HepG2 (cell line): ENCODE data around the gene MSANTD1. TPM values are rescaled to one million over a fixed set of nuclear protein-coding genes. Genes with fewer than 3 reads are reported as not detected.

Source experiments
- AGO2 ChIP-seq: fragments of 200-400 bp; formaldehyde crosslinking; optimal IDR thresholded peaks from 2 replicates; pipeline ENCODE3; 2017; ENCODE audit warnings: mild to moderate bottlenecking, low read depth, low read length, moderate library complexity
- ARID4A ChIP-seq: sonication (generic); formaldehyde crosslinking; IDR thresholded peaks from 2 replicates; pipeline ENCODE4 v1.5.0; 2020; ENCODE audit warnings: mild to moderate bottlenecking, missing genetic modification reagents, borderline replicate concordance
- ARID5B ChIP-seq: IDR thresholded peaks from 2 replicates; pipeline ENCODE4 v1.4.0; 2020; ENCODE audit warnings: mild to moderate bottlenecking, missing genetic modification reagents
- ATF4 ChIP-seq, 2 experiments: fragments of 450-650 bp in 1 of 2; sonication (generic) in 1 of 2; formaldehyde crosslinking; IDR thresholded peaks; 2 replicates each; pipeline versions ENCODE4 v1.5.0 to v1.8.0; 2020 to 2022; ENCODE audit warnings: mild to moderate bottlenecking in 1 of 2, missing genetic modification reagents in 1 of 2
- FOXA3 ChIP-seq: IDR thresholded peaks from 2 replicates; pipeline ENCODE4 v1.6.1; 2016; ENCODE audit warnings: missing genetic modification reagents, missing compliant biosample characterization
- RBFOX2 ChIP-seq: fragments of 200-400 bp; formaldehyde crosslinking; IDR thresholded peaks from 2 replicates; pipeline ENCODE4 v1.6.1; 2017; ENCODE audit warnings: low read depth, mild to moderate bottlenecking, low read length
- SP4 ChIP-seq: sonication (generic); formaldehyde crosslinking; IDR thresholded peaks from 2 replicates; pipeline ENCODE4 v1.8.1; 2023; ENCODE audit warnings: mild to moderate bottlenecking, missing genetic modification reagents
- polyA plus RNA-seq, 8 experiments: library from polyadenylated mRNA; depleted of rRNA in 3 of 8; stranded (reverse) in 7 of 8; unstranded in 1 of 8; fragments of >200 nt; fragmentation: Illumina TruSeq in 4 of 8; extraction: Trizol in 4 of 8; gene quantifications; 2 replicates each; pipeline versions ENCODE4 v1.2.1 to v1.2.3, GENCODE V29; 2011 to 2016; ENCODE audit warnings: low read depth in 4 of 8, missing spikeins in 1 of 8, mixed read lengths in 1 of 8; ENCODE audit not compliant: insufficient read depth in 1 of 8
- total RNA-seq, 5 experiments: library from RNA; depleted of rRNA; stranded (reverse); fragments of >200 nt; fragmentation: Illumina TruSeq; extraction: Trizol; gene quantifications; 2 replicates each; pipeline ENCODE4 v1.2.3, GENCODE V29; 2016; ENCODE audit warnings: low read depth in 1 of 5
- TF ChIP-seq, protein P1 (sequence below): sonication (generic); formaldehyde crosslinking; conservative IDR thresholded peaks from 2 replicates; pipeline ENCODE4 v1.8.1; 2023; ENCODE audit warnings: missing genetic modification reagents
- TF ChIP-seq, protein P2 (sequence below): sonication (generic); formaldehyde crosslinking; IDR thresholded peaks from 2 replicates; pipeline ENCODE4 v1.4.0; 2020; ENCODE audit warnings: missing genetic modification reagents
- TF ChIP-seq, protein P3 (sequence below): sonication (generic); formaldehyde crosslinking; conservative IDR thresholded peaks from 2 replicates; pipeline ENCODE4 v1.5.0; 2020; ENCODE audit warnings: missing genetic modification reagents
- TF ChIP-seq, protein P4 (sequence below): sonication (generic); formaldehyde crosslinking; IDR thresholded peaks from 2 replicates; pipeline ENCODE4 v1.5.1; 2020; ENCODE audit warnings: missing genetic modification reagents, mild to moderate bottlenecking, borderline replicate concordance

Gene MSANTD1
- total and polyA plus RNA-seq, 2 of the 13 experiments (the other 11 are each of a cell fraction or from before 2014, with no cell fraction given): 0.22 to 0.40 TPM

DNA sequence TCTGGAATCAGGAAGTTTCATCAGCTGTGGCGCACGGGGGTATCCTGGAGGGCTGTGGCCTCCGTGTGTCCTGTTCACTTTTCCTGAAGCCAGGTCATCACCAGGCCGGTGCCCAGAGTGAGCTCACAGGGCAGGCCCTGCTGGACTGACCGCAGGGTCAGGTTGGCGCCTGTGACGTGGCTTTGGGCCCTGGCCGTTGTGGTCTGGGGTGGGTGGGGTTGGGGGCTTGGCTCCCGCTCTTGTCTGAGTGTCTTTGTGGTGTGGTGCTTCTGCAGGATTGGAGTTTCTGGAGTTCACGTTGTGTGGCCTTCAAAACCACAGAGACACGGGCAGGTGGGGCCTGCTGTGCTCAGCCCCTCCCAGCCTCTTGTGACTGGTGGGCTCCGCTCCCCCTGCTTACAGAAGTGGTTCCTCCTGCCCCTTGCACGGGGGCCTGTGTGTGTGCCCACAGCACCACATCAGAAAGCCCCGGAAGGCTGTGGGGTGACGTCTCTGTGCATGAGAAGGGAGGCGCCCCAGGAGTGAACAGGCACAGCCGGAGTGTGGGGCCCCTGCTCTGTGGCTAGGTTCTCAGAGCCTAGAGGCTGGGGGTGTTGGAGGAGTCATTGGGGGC is 53.3 kb downstream of the MSANTD1 start (continued):
- TF ChIP-seq ARID5B (CRISPR knock-in tag): no peak
- TF ChIP-seq SP4: no peak
- TF ChIP-seq ARID4A (CRISPR knock-in tag): no peak
- TF ChIP-seq AGO2: peak; percentile 26
- TF ChIP-seq, protein P1, sequence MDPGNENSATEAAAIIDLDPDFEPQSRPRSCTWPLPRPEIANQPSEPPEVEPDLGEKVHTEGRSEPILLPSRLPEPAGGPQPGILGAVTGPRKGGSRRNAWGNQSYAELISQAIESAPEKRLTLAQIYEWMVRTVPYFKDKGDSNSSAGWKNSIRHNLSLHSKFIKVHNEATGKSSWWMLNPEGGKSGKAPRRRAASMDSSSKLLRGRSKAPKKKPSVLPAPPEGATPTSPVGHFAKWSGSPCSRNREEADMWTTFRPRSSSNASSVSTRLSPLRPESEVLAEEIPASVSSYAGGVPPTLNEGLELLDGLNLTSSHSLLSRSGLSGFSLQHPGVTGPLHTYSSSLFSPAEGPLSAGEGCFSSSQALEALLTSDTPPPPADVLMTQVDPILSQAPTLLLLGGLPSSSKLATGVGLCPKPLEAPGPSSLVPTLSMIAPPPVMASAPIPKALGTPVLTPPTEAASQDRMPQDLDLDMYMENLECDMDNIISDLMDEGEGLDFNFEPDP (CRISPR knock-in tag): no peak
- TF ChIP-seq, protein P2, sequence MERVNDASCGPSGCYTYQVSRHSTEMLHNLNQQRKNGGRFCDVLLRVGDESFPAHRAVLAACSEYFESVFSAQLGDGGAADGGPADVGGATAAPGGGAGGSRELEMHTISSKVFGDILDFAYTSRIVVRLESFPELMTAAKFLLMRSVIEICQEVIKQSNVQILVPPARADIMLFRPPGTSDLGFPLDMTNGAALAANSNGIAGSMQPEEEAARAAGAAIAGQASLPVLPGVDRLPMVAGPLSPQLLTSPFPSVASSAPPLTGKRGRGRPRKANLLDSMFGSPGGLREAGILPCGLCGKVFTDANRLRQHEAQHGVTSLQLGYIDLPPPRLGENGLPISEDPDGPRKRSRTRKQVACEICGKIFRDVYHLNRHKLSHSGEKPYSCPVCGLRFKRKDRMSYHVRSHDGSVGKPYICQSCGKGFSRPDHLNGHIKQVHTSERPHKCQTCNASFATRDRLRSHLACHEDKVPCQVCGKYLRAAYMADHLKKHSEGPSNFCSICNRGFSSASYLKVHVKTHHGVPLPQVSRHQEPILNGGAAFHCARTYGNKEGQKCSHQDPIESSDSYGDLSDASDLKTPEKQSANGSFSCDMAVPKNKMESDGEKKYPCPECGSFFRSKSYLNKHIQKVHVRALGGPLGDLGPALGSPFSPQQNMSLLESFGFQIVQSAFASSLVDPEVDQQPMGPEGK: 0 out of 2 replicates have a peak, but pooled peaks have one; percentile 10
- TF ChIP-seq, protein P3, sequence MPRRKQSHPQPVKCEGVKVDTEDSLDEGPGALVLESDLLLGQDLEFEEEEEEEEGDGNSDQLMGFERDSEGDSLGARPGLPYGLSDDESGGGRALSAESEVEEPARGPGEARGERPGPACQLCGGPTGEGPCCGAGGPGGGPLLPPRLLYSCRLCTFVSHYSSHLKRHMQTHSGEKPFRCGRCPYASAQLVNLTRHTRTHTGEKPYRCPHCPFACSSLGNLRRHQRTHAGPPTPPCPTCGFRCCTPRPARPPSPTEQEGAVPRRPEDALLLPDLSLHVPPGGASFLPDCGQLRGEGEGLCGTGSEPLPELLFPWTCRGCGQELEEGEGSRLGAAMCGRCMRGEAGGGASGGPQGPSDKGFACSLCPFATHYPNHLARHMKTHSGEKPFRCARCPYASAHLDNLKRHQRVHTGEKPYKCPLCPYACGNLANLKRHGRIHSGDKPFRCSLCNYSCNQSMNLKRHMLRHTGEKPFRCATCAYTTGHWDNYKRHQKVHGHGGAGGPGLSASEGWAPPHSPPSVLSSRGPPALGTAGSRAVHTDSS (CRISPR knock-in tag): no peak
- TF ChIP-seq, protein P4, sequence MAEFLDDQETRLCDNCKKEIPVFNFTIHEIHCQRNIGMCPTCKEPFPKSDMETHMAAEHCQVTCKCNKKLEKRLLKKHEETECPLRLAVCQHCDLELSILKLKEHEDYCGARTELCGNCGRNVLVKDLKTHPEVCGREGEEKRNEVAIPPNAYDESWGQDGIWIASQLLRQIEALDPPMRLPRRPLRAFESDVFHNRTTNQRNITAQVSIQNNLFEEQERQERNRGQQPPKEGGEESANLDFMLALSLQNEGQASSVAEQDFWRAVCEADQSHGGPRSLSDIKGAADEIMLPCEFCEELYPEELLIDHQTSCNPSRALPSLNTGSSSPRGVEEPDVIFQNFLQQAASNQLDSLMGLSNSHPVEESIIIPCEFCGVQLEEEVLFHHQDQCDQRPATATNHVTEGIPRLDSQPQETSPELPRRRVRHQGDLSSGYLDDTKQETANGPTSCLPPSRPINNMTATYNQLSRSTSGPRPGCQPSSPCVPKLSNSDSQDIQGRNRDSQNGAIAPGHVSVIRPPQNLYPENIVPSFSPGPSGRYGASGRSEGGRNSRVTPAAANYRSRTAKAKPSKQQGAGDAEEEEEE (CRISPR knock-in tag): no peak
- TF ChIP-seq RBFOX2: no peak
- no peak for TF ChIP-seq FOXA3 (CRISPR knock-in tag)
- peak in 1 of 2 experiments; percentile 55; a peak in 2 of 4 replicates for TF ChIP-seq ATF4 (CRISPR knock-in tag; IDR thresholded peaks at IDR 0.05)
